Measurements from ENCODE around the gene TM9SF4.

Gene TM9SF4

DNA sequence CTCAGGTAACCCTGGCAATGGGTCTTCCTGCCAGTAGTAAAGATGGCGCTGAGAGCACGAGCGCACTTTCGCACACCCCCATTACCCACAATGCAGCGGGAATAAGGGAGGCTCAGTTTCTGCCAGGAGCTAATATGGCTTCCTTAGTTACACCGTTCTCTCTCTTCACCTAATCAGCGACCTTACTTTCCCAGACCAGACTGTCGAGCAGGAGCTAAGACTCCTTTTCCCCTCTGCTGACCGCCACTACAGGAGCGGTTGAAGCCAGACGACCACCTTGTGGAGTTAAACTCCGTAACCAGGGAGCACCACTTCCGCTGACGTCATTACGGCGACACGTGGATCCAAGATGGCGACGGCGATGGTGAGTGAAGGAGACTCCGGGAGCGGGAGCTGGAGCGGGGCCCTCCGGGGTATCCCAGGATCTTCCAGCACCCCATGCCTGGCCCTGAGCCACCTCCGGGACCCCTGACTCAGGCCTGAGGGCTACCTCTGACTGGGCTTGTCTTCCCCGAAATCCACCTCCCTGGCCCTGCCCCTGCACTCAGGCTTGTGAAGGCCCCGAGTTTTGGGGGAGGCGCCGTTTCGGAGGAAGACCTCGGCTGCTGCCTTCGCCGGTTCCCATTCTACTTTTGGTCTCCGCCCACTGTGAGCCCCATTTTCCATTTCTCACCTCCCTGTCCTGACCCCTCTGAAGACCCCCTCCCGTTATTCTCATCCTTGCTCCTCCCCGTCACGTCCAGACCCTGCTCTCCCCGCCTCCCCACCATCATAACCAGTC lies at the start of gene TM9SF4:
TM9SF4 (plus strand) TSS at position 323 of the 781 bp plus-strand sequence; CDS start at position 350, 27 bp downstream.
- DNase-seq = peak; percentile 93

DNA sequence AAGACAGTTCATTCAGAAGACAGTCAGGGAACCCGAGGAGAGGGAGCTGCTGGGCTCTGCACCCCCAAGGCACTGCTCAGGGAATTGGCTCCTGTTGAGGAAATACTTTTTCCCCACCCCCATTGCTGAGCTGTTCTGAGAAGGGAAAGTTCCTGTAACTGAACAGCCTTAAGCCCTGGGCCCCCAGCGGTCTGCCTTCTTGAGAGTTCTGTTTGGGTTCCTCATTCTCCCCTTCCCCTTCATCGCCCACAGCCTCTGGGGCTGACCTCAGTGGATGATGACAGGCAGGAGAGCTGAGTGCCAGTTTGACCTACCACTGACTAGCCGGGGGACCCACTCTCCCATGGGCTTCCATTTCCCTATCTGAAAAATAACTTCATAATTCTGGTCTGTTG lies 46.7 kb upstream of the TM9SF4 start:
- no peak for DNase-seq

DNA sequence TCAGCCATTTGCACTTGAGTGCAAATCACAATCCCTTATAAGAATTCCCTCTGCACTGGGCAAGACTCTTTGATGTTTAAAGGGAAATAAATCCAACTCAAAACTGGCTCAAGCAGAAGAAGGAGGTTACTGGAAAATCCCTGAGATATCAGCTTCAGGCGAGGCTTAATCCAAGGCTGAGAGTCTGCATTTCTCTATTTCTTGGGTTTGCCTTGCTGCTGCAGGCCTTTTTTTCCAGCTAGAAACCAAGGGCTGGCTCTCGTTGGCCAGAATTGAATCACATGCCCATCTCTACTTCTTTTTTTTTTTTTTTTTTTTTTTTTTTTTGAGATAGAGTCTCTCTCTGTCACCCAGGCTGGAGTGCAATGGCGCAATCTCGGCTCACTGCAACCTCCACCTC lies 45.8 kb upstream of the TM9SF4 start:
- no peak for DNase-seq

GRCh38 chr20:32064667-32065066 lies 44.8 kb upstream of the TM9SF4 start:
- no peak for DNase-seq

DNA sequence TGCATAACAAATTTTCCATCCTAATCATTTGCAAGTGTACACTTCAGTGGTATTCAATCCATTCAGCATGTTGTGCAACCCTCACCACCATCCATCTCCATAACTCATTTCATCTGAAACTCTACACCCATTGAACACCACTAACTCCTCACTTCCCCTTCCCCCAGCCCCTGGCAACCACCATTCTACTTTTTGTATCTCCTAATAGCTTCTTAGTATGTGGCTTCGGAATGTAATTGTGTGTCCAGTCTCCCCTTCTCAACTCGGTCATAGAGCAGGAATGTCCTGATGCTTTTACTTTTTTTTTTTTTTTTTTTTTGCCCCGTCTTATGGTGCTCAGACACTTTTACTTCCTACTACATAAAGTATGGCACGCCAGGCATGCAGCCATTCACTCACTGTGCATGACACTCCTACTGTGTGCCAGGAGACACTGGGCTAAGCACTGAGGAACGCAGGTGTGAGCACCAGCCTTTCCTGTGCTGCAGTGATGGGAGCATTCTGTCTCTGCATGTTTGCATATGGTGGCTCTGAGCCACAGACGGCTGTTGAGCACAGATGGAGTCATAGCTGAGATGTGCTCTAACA lies 42.2 kb upstream of the TM9SF4 start:
- DNase-seq = no peak

GRCh38 chr20:32068174-32068573 lies 41.3 kb upstream of the TM9SF4 start:
- DNase-seq = no peak

GRCh38 chr20:32069711-32070110 lies 39.8 kb upstream of the TM9SF4 start:
- no peak for DNase-seq

GRCh38 chr20:32070282-32070681 lies 39.2 kb upstream of the TM9SF4 start:
- no peak for DNase-seq

DNA sequence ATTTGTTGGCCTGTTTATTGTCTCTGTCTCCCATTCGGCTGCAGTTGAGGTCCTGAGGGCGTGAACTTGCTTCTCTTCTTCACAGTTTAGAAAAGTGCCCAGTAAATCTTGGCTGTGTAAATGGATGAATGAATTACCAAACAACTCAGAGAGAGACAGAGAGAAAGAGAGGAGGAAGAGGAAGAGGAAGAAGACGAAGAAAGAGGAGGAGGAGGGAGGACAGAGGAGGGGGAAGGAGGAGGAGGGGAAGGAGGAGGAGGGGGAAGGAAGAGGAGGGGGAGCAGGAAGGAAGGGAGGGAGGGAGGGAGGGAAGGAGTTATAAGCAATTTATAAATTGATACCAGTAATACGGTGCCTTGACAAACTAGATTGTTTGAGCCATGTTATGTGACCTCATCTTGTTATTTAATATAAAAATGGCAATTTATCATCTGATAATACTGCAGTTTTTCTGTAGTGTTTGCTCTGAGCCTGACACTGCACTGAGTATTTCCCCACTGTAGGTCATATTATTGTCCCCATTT lies 38.8 kb upstream of the TM9SF4 start:
- no peak for DNase-seq

GRCh38 chr20:32071395-32072167 lies 37.9 kb upstream of the TM9SF4 start:
- no peak for DNase-seq

GRCh38 chr20:32072168-32072750 lies 37.3 kb upstream of the TM9SF4 start:
- DNase-seq = no peak

DNA sequence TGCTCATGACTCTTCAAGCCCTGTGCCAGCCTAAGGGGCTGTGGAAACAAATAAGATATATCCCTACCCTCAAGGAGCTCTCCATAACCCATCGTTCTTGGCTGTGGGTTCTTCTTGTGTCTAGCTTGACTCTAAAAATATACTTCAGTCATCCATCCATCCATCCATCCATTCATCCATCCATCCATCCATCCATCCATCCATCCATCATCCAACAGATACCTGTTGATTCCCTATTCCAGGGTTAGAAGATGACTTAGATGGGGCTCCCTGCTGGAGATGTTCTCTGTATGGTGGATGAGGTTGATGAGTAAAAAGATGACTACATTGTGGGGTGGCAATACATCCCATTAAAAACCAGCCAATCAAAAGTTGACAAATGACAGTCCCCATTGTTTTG lies 34.0 kb upstream of the TM9SF4 start:
- DNase-seq = no peak

DNA sequence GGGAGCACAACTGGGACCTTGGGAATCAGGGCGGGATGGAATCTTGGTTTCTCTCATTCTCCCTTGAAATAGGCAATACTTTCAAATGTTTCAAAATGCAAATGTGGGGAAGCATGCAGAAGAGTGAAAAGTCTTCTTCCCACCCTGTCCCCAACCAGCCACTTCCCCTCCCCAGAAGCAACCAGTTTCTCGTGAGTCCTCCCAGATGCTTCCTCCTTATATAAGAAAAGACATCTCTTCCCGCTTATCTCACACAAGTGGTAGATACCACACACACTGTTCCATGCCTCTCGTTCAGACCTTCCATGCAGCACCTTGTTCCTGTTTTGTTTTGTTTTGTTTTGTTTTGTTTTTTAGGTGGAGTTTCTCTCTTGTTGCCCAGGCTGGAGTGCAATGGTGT lies 32.3 kb upstream of the TM9SF4 start:
- DNase-seq = no peak

GRCh38 chr20:32078322-32078721 lies 31.2 kb upstream of the TM9SF4 start:
- no peak for DNase-seq

- no peak for DNase-seq
Measured at GRCh38 chr20:32078791-32079190, 30.7 kb upstream of the TM9SF4 start.

- DNase-seq = no peak
Measured at GRCh38 chr20:32079655-32080109, 29.8 kb upstream of the TM9SF4 start.

DNA sequence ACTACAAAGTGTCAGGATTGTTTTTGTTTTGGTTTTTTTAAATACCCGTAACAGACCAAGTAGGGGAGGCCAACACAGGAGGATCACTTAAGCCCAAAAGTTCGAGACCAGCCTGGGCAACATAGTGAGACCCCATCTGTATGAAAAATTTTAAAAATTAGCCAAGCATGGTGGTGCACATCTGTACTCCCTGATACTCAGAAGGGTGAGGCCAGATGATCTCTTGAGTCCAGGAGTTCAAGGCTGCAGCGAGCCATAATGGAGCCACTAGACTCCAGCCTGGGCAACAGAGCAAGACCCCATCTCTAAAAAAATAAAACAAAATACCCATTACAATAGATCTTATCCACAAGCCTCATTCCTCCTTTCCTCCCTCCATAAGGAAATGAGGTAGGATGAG lies 28.7 kb upstream of the TM9SF4 start:
- DNase-seq = no peak

DNA sequence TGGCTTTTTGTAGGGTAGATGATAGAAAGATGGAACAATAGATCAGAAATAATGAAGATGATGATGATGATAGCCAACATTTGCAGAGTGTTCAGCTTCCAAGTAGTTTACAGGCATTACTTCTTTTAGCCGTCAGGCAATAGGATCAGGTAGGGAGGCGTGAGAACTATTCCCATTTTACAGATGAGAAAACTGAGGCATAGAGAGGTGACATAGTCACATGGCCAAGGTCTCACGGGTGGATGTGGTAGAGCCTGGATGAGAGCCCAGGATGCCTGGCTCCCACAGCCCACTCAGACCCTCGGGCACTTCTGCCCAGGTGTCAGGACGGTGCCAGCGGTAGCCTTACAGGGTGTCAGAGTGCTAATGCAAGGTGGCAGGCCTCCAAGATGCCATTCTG lies 26.0 kb upstream of the TM9SF4 start:
- no peak for DNase-seq

GRCh38 chr20:32087070-32087469 lies 22.4 kb upstream of the TM9SF4 start:
- DNase-seq = no peak

GRCh38 chr20:32088759-32089158 lies 20.8 kb upstream of the TM9SF4 start:
- DNase-seq = no peak

GRCh38 chr20:32089637-32090362 lies 19.7 kb upstream of the TM9SF4 start:
- no peak for DNase-seq

DNA sequence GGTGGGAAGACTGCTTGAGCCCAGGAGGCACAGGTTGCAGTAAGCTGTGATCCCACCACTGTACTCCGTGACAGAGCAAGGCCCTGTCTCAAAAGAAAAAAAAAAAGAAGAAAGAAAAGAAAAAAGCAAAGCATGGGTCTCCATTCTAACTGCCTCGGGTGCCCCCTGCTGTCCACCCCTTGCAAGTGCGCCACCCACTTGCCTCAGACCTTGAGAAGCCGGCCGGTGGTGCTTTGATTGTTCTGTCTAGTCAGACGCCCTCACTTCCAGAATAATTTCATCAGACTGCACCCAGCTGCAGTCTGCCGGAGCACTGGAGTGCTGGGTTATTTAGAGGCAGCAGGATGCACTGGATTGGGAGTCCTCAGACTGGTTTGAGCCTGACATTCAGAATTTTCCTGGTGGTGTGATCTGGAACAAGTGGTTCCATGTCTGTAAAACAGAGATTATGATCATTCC lies 17.6 kb upstream of the TM9SF4 start:
- DNase-seq = peak; percentile 77
